IMR-90 (cell line): Measurements from ENCODE around the gene PTPRN2.

Experiments used
- BHLHE40 ChIP-seq: fragments of 150-350 bp; IDR thresholded peaks from 2 replicates; pipeline ENCODE4 v1.6.1; 2016; ENCODE audit warnings: mild to moderate bottlenecking, low read depth, low read length
- CEBPB ChIP-seq: IDR thresholded peaks from 2 replicates; pipeline ENCODE4 v1.6.1; 2012; ENCODE audit warnings: low read depth, low read length, improper control_type of control experiment
- CTCF ChIP-seq: conservative IDR thresholded peaks from 2 replicates; pipeline ENCODE4 v1.5.1; 2012; ENCODE audit warnings: mild to moderate bottlenecking, low read depth, low read length, improper control_type of control experiment
- ELK1 ChIP-seq: fragments of 150-350 bp; IDR thresholded peaks from 2 replicates; pipeline ENCODE4 v1.6.1; 2016; ENCODE audit warnings: low read depth, mild to moderate bottlenecking, low read length, moderate library complexity, borderline replicate concordance
- MAFK ChIP-seq: IDR thresholded peaks from 2 replicates; pipeline ENCODE4 v1.6.1; 2012; ENCODE audit warnings: low read depth, low read length, improper control_type of control experiment
- MAZ ChIP-seq: IDR thresholded peaks from 2 replicates; pipeline ENCODE4 v1.6.1; 2012; ENCODE audit warnings: low read depth, mild to moderate bottlenecking, low read length, improper control_type of control experiment, moderate library complexity, borderline replicate concordance
- MXI1 ChIP-seq: IDR thresholded peaks from 2 replicates; pipeline ENCODE4 v1.6.1; 2012; ENCODE audit warnings: low read depth, mild to moderate bottlenecking, low read length, moderate library complexity, borderline replicate concordance
- NFE2L2 ChIP-seq: fragments of 150-350 bp; IDR thresholded peaks from 2 replicates; pipeline ENCODE4 v1.6.1; 2016; ENCODE audit warnings: low read depth, mild to moderate bottlenecking, low read length
- POLR2A ChIP-seq: IDR thresholded peaks from 2 replicates; pipeline ENCODE4 v1.6.1; 2012; ENCODE audit warnings: mild to moderate bottlenecking, low read depth, low read length
- RAD21 ChIP-seq: IDR thresholded peaks from 2 replicates; pipeline ENCODE4 v1.6.1; 2012; ENCODE audit warnings: low read length, improper control_type of control experiment
- RFX5 ChIP-seq: IDR thresholded peaks from 2 replicates; pipeline ENCODE4 v1.8.0; 2012; ENCODE audit warnings: low read depth, mild to moderate bottlenecking, low read length, moderate library complexity
- SMC3 ChIP-seq: fragments of 150-350 bp; IDR thresholded peaks from 2 replicates; pipeline ENCODE4 v1.6.1; 2016; ENCODE audit warnings: low read depth, mild to moderate bottlenecking, antibody characterized with exemption, low read length, moderate library complexity

- TF ChIP-seq CTCF (no peak), CEBPB (no peak), POLR2A (no peak), MXI1 (no peak), BHLHE40 (no peak), RFX5 (no peak), MAZ (no peak), MAFK (no peak), SMC3 (no peak), ELK1 (no peak), NFE2L2 (no peak), RAD21 (no peak)
Measured at GRCh38 chr7:158474488-158474887, 113.1 kb downstream of the PTPRN2 start.
